OCI-LY1 (cell line): ENCODE data around the gene HGS.

Source experiments
- H2AFZ ChIP-seq: fragments of 200-600 bp; sonication (generic), shearing (Covaris generic); 2 replicates; pipeline ENCODE4 v1.6.0; 2014; ENCODE audit warnings: antibody characterized with exemption, mild to moderate bottlenecking, low read length
- H3F3A ChIP-seq: fragments of 200-600 bp; sonication (generic), shearing (Covaris generic); 2 replicates; pipeline ENCODE4 v1.6.0; 2014; ENCODE audit warnings: mild to moderate bottlenecking, antibody characterized with exemption, low read length, moderate library complexity; ENCODE audit not compliant: insufficient read depth
- H3K27ac ChIP-seq: fragments of 200-600 bp; sonication (generic); 2 replicates; pipeline ENCODE4 v1.5.1; 2014; ENCODE audit warnings: low read length, mixed run types, mild to moderate bottlenecking, low read depth; ENCODE audit not compliant: poor library complexity, severe bottlenecking
- H3K27me3 ChIP-seq: fragments of 200-600 bp; sonication (generic); 2 replicates; pipeline ENCODE4 v1.6.0; 2014; ENCODE audit warnings: antibody characterized with exemption, mild to moderate bottlenecking, low read length, moderate library complexity; ENCODE audit not compliant: insufficient read depth
- H3K36me3 ChIP-seq: fragments of 200-600 bp; sonication (generic); 2 replicates; pipeline ENCODE4 v1.6.1; 2014; ENCODE audit warnings: mild to moderate bottlenecking, antibody characterized with exemption, low read length, moderate library complexity, mixed read lengths; ENCODE audit not compliant: insufficient read depth
- H3K4me1 ChIP-seq: fragments of 200-600 bp; sonication (generic); 2 replicates; pipeline ENCODE4 v1.5.1; 2014; ENCODE audit warnings: mild to moderate bottlenecking, low read length, moderate library complexity; ENCODE audit not compliant: insufficient read depth, severe bottlenecking
- H3K4me2 ChIP-seq: fragments of 200-600 bp; sonication (generic), shearing (Covaris generic); 2 replicates; pipeline ENCODE4 v1.6.1; 2014; ENCODE audit warnings: low read length
- H3K4me3 ChIP-seq: fragments of 200-600 bp; sonication (generic); 2 replicates; pipeline ENCODE4 v1.5.1; 2014; ENCODE audit warnings: low read length, low read depth, mild to moderate bottlenecking, mixed read lengths; ENCODE audit not compliant: poor library complexity, severe bottlenecking
- H3K79me2 ChIP-seq: fragments of 200-600 bp; shearing (Covaris generic); 2 replicates; pipeline ENCODE4 v1.6.1; 2016; ENCODE audit warnings: mixed run types, low read length, mixed read lengths; ENCODE audit not compliant: insufficient read depth
- H3K9ac ChIP-seq: fragments of 200-600 bp; sonication (generic), shearing (Covaris generic); 2 replicates; pipeline ENCODE4 v1.6.1; 2014; ENCODE audit warnings: mild to moderate bottlenecking, low read length, mixed read lengths
- H3K9me2 ChIP-seq: fragments of 200-600 bp; sonication (generic), shearing (Covaris generic); 2 replicates; pipeline ENCODE4 v1.6.1; 2014; ENCODE audit warnings: low read depth, mild to moderate bottlenecking, low read length, mixed read lengths
- H3K9me3 ChIP-seq: fragments of 200-600 bp; shearing (Covaris generic); 2 replicates; pipeline ENCODE4 v1.6.1; 2014; ENCODE audit warnings: low read length, mixed read lengths
- H4K20me1 ChIP-seq: fragments of 200-600 bp; sonication (generic), shearing (Covaris generic); 2 replicates; pipeline ENCODE4 v1.6.0; 2016; ENCODE audit warnings: mild to moderate bottlenecking, low read length; ENCODE audit not compliant: insufficient read depth
- EZH2 ChIP-seq: fragments of 200-600 bp; sonication (generic), shearing (Covaris generic); IDR thresholded peaks from 2 replicates; pipeline ENCODE4 v1.8.0; 2017; ENCODE audit warnings: borderline replicate concordance, mixed run types, mild to moderate bottlenecking, antibody characterized with exemption, low read length, moderate library complexity, mixed read lengths
- TF ChIP-seq, protein P1 (sequence below): fragments of 200-600 bp; sonication (generic), shearing (Covaris generic); IDR thresholded peaks from 2 replicates; pipeline ENCODE4 v1.5.1; 2017; ENCODE audit warnings: mild to moderate bottlenecking, antibody characterized with exemption, low read length, moderate library complexity, mixed read lengths

The HGS gene

DNA sequence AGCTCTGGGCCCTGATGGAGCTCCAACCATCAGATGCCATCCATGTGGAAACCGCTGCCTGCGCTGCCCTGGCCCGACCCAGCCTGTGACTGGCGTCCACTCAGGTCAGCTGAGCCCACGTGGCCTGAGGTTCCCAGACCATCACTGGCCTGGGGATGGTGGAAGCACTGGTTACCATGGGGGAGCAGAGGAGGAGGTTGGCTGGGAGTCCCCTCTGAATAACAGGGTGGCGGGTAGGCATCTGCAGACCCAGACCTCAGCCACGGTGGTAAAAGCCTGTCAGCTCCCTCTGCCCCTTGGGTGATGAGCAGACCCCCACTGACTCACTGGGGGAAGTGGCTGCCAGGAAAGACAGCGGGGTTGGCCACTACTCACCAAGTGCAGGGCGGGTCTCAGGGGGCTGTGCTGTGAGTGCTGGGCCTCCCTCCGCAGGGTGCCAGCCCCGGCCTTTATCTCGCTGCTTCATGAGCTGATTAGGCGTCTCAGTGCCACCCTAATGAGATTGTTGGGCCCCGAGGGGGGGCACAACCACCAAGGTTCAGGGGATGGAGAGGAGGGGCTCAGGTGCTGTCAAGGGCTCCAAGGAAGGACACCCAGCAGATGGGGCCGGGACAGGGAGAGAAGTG is 27.6 kb upstream of the HGS start, which contains the start of gene PDE6G:
Gene PDE6G (minus strand): TSS at position 425 of the 626 bp plus-strand sequence. CDS start 3,237 bp downstream, outside the sequence.
- Histone ChIP-seq H3K4me2 (no peak within 1 kb of the TSS), H3K4me3 (no peak within 1 kb of the TSS), H3K9me3 (no peaks in the 10 kb centered on the region), H3K9ac (no peak within 1 kb of the TSS), H3K27me3 (peaks cover 14% of the 10 kb centered on the region), H2AFZ (no peak within 1 kb of the TSS), H3F3A (no peaks in the 10 kb centered on the region), H3K4me1 (peaks cover 10% of the 10 kb centered on the region), H3K27ac (no peak within 1 kb of the TSS), H3K9me2 (no peaks in the 10 kb centered on the region), H3K36me3 (no peaks in the 10 kb centered on the region), H3K79me2 (no peaks in the 10 kb centered on the region), H4K20me1 (no peaks in the 10 kb centered on the region)
- TF ChIP-seq, protein P1, sequence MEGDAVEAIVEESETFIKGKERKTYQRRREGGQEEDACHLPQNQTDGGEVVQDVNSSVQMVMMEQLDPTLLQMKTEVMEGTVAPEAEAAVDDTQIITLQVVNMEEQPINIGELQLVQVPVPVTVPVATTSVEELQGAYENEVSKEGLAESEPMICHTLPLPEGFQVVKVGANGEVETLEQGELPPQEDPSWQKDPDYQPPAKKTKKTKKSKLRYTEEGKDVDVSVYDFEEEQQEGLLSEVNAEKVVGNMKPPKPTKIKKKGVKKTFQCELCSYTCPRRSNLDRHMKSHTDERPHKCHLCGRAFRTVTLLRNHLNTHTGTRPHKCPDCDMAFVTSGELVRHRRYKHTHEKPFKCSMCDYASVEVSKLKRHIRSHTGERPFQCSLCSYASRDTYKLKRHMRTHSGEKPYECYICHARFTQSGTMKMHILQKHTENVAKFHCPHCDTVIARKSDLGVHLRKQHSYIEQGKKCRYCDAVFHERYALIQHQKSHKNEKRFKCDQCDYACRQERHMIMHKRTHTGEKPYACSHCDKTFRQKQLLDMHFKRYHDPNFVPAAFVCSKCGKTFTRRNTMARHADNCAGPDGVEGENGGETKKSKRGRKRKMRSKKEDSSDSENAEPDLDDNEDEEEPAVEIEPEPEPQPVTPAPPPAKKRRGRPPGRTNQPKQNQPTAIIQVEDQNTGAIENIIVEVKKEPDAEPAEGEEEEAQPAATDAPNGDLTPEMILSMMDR = no peak
- TF ChIP-seq EZH2 = no peak

DNA sequence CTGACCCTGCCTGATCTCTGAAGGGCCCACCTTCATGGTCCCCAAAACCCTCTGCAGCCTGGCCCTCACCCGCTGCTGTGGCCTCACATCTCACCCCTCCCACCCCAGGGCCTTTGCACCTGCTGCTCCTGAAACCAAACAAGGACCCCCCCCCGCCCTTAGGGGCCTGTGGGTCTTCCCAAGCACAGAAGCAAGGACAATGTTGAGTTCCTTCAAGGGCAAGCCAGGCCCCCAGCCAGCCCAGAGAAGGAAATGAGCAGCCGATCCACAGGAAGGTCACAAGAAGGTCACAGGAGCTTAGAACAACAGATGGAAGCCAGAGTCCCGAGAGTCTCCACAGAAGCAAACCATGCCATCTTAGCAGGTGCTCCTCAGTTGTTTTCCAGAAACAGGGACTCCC is 27.0 kb upstream of the HGS start:
- no peak for TF ChIP-seq EZH2
- TF ChIP-seq, protein P1 = no peak
- H3K36me3 ChIP-seq = no peaks in the 10 kb centered on the region
- H3K9me3 ChIP-seq = no peaks in the 10 kb centered on the region
- no peak overlapping the region for H3K4me2 ChIP-seq
- H4K20me1 ChIP-seq = no peaks in the 10 kb centered on the region
- peaks cover 10% of the 10 kb centered on the region for H3K27me3 ChIP-seq
- no peaks in the 10 kb centered on the region for H3K9me2 ChIP-seq
- no peaks in the 10 kb centered on the region for H3K79me2 ChIP-seq
- H3F3A ChIP-seq = no peaks in the 10 kb centered on the region
- no peak overlapping the region for H3K9ac ChIP-seq
- H3K4me1 ChIP-seq = peaks cover 10% of the 10 kb centered on the region
- no peak overlapping the region for H3K4me3 ChIP-seq
- H3K27ac ChIP-seq = no peak overlapping the region
- H2AFZ ChIP-seq = no peak overlapping the region

DNA sequence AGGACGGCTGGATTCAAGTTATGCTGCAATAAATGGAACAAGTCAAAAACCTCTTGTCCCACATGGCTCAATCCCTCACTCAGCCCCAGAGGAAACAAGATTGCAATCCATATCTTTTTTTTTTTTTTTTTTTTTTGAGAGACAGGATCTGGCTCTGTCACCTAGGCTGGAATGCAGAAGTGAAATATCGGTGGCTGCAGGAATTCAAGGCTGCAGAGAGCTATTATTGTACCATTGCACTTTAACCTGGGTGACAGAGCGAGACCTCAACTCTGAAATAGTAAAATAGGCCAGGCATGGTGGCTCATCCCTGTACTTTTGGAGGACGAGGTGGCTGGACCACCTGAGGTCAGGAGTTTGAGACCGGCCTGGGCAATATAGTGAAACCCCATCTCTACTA is 24.8 kb upstream of the HGS start:
- Histone ChIP-seq H3K36me3 (peaks cover 3% of the 10 kb centered on the region; the same call in 1 of the 2 replicates), H3F3A (no peaks in the 10 kb centered on the region), H3K4me2 (no peak overlapping the region), H3K27me3 (peaks cover 5% of the 10 kb centered on the region), H3K4me1 (no peaks in the 10 kb centered on the region), H3K4me3 (no peak overlapping the region), H3K79me2 (no peaks in the 10 kb centered on the region), H3K9me3 (no peaks in the 10 kb centered on the region), H4K20me1 (no peaks in the 10 kb centered on the region), H3K27ac (no peak overlapping the region), H3K9me2 (no peaks in the 10 kb centered on the region), H2AFZ (no peak overlapping the region), H3K9ac (no peak overlapping the region)
- TF ChIP-seq, protein P1 = no peak
- TF ChIP-seq EZH2 = no peak
